H9 (cell line): Measurements from ENCODE around the gene MYT1. TPM values are rescaled to one million over a fixed set of nuclear protein-coding genes. Genes with fewer than 3 reads are reported as not detected.
A peak's percentile ranks its signal among the peaks of the same experiment; 100 is the strongest.

Experiments used
- DNase-seq: peaks from one replicate; pipeline ENCODE4 v3.0.0-alpha.2; 2017
- H2AFZ ChIP-seq: one replicate; pipeline ENCODE4 v1.6.1; 2013; ENCODE audit warnings: mild to moderate bottlenecking, low read length, control low read depth, moderate library complexity
- H2AK5ac ChIP-seq: 2 replicates; pipeline ENCODE4 v1.6.1; 2013; ENCODE audit warnings: low read length, control low read depth, mixed read lengths; ENCODE audit not compliant: insufficient read length
- H2BK120ac ChIP-seq: one replicate; pipeline ENCODE4 v1.6.1; 2013; ENCODE audit warnings: low read depth, mild to moderate bottlenecking, low read length, control low read depth, inconsistent platforms; ENCODE audit not compliant: poor library complexity, severe bottlenecking
- H2BK12ac ChIP-seq: 2 replicates; pipeline ENCODE4 v1.6.1; 2013; ENCODE audit warnings: low read length, control low read depth, mixed read lengths, low read depth; ENCODE audit not compliant: insufficient read length
- H2BK15ac ChIP-seq: 2 replicates; pipeline ENCODE4 v1.6.1; 2013; ENCODE audit warnings: low read depth, low read length, control low read depth
- H2BK20ac ChIP-seq: one replicate; pipeline ENCODE4 v1.6.1; 2013; ENCODE audit warnings: low read depth, mild to moderate bottlenecking, low read length, control low read depth, inconsistent platforms; ENCODE audit not compliant: poor library complexity, severe bottlenecking
- H2BK5ac ChIP-seq: 2 replicates; pipeline ENCODE4 v1.6.1; 2013; ENCODE audit warnings: low read length, control low read depth, mixed read lengths; ENCODE audit not compliant: insufficient read length
- H3K14ac ChIP-seq: 2 replicates; pipeline ENCODE4 v1.6.1; 2013; ENCODE audit warnings: low read length, control low read depth; ENCODE audit not compliant: insufficient read depth
- H3K18ac ChIP-seq: 2 replicates; pipeline ENCODE4 v1.6.1; 2013; ENCODE audit warnings: low read depth, mild to moderate bottlenecking, mixed read lengths, low read length, control low read depth; ENCODE audit not compliant: insufficient read length
- H3K23ac ChIP-seq: 2 replicates; pipeline ENCODE4 v1.6.1; 2013; ENCODE audit warnings: low read length, control low read depth, mixed read lengths, low read depth; ENCODE audit not compliant: insufficient read length
- H3K23me2 ChIP-seq: 2 replicates; pipeline ENCODE4 v1.6.1; 2013; ENCODE audit warnings: low read depth, mild to moderate bottlenecking, mixed read lengths, low read length, control low read depth; ENCODE audit not compliant: insufficient read length, poor library complexity, severe bottlenecking
- H3K27ac ChIP-seq: 2 replicates; pipeline ENCODE4 v1.5.1; 2013; ENCODE audit warnings: low read length, control low read depth, mixed read lengths, low read depth; ENCODE audit not compliant: insufficient read length
- H3K27me3 ChIP-seq: 2 replicates; pipeline ENCODE4 v1.6.1; 2013; ENCODE audit warnings: low read length, control low read depth, inconsistent platforms; ENCODE audit not compliant: insufficient read depth
- H3K4ac ChIP-seq: 2 replicates; pipeline ENCODE4 v1.6.1; 2013; ENCODE audit warnings: low read depth, mild to moderate bottlenecking, control low read depth, inconsistent platforms, low read length, moderate library complexity
- H3K4me1 ChIP-seq: 2 replicates; pipeline ENCODE4 v1.6.1; 2013; ENCODE audit warnings: low read length, control low read depth, inconsistent platforms; ENCODE audit not compliant: insufficient read depth
- H3K4me2 ChIP-seq: 2 replicates; pipeline ENCODE4 v1.6.1; 2013; ENCODE audit warnings: low read length, control low read depth, mixed read lengths; ENCODE audit not compliant: insufficient read length, insufficient read depth
- H3K56ac ChIP-seq: 2 replicates; pipeline ENCODE4 v1.6.1; 2013; ENCODE audit warnings: low read depth, mild to moderate bottlenecking, mixed read lengths, low read length, control low read depth; ENCODE audit not compliant: insufficient read length
- H3K79me1 ChIP-seq: 2 replicates; pipeline ENCODE4 v1.6.1; 2013; ENCODE audit warnings: low read depth, mild to moderate bottlenecking, moderate library complexity, low read length, control low read depth, inconsistent platforms; ENCODE audit not compliant: insufficient read depth, poor library complexity, severe bottlenecking
- H3K79me2 ChIP-seq: 2 replicates; pipeline ENCODE4 v1.6.1; 2013; ENCODE audit warnings: low read length, control low read depth, inconsistent platforms; ENCODE audit not compliant: insufficient read depth
- H3K9ac ChIP-seq: 2 replicates; pipeline ENCODE4 v1.6.1; 2013; ENCODE audit warnings: low read length, control low read depth, mixed read lengths; ENCODE audit not compliant: insufficient read length; ENCODE audit errors: extremely low read depth
- H3K9me3 ChIP-seq: one replicate; pipeline ENCODE4 v1.6.1; 2013; ENCODE audit warnings: low read depth, low read length, inconsistent platforms; ENCODE audit not compliant: control insufficient read depth
- H3T11ph ChIP-seq: one replicate; pipeline ENCODE4 v1.6.1; 2013; ENCODE audit warnings: mild to moderate bottlenecking, low read length, control low read depth, inconsistent platforms
- H4K20me1 ChIP-seq: one replicate; pipeline ENCODE4 v1.6.1; 2013; ENCODE audit not compliant: control insufficient read depth, insufficient read length, insufficient read depth
- H4K5ac ChIP-seq: 2 replicates; pipeline ENCODE4 v1.6.1; 2013; ENCODE audit warnings: low read depth, mild to moderate bottlenecking, mixed read lengths, low read length, control low read depth; ENCODE audit not compliant: insufficient read length
- H4K8ac ChIP-seq: replicated peaks from 2 replicates; pipeline ENCODE4 v1.6.1; 2013; ENCODE audit warnings: low read length, control low read depth, mixed read lengths, low read depth; ENCODE audit not compliant: insufficient read length
- H4K91ac ChIP-seq: 2 replicates; pipeline ENCODE4 v1.6.1; 2013; ENCODE audit warnings: low read depth, mild to moderate bottlenecking, moderate library complexity, mixed read lengths, low read length, control low read depth; ENCODE audit not compliant: insufficient read length
- H3K27ac Mint-ChIP-seq, 3 experiments: 2 replicates in 2 of 3; 3 replicates in 1 of 3; pipeline ENCODE4 v1.8.0; 2020 to 2021; ENCODE audit warnings: mixed read lengths in 3 of 3, mild to moderate bottlenecking in 1 of 3, moderate library complexity in 1 of 3
- H3K27me3 Mint-ChIP-seq: 2 replicates; pipeline ENCODE4 v1.8.0; 2021; ENCODE audit warnings: low read depth, mild to moderate bottlenecking, moderate library complexity, mixed read lengths
- H3K36me3 Mint-ChIP-seq, 3 experiments: 2 replicates in 2 of 3; 3 replicates in 1 of 3; pipeline ENCODE4 v1.8.0; 2020 to 2021; ENCODE audit warnings: low read depth in 3 of 3, mixed read lengths in 3 of 3; ENCODE audit not compliant: insufficient read depth in 1 of 3
- H3K4me1 Mint-ChIP-seq, 2 experiments: 2 replicates each; pipeline ENCODE4 v1.8.0; 2020; ENCODE audit warnings: mixed read lengths in 2 of 2
- H3K4me3 Mint-ChIP-seq, 2 experiments: 2 replicates in 1 of 2; 3 replicates in 1 of 2; pipeline ENCODE4 v1.8.0; 2020 to 2021; ENCODE audit warnings: mild to moderate bottlenecking in 2 of 2, mixed read lengths in 2 of 2, moderate library complexity in 1 of 2
- H3K9me3 Mint-ChIP-seq, 2 experiments: 2 replicates in 1 of 2; 3 replicates in 1 of 2; pipeline ENCODE4 v1.8.0; 2020; ENCODE audit warnings: mild to moderate bottlenecking in 2 of 2, mixed read lengths in 2 of 2, moderate library complexity in 1 of 2
- CTCF ChIP-seq: fragments of 200-600 bp; sonication (generic); conservative IDR thresholded peaks from 3 replicates; pipeline ENCODE4 v1.8.0; 2021; ENCODE audit warnings: antibody characterized with exemption, mild to moderate bottlenecking
- WGBS: extraction: QIAGEN DNeasy Blood & Tissue Kit; methylation state at CpG from one replicate; pipeline ENCODE4 v1.1.7; 2013; ENCODE audit warnings: missing lambda C conversion rate, low lambda C conversion rate, mixed read lengths; ENCODE audit not compliant: insufficient read length; ENCODE audit errors: extremely low coverage; 5-methylcytosine and 5-hydroxymethylcytosine counted together
- total RNA-seq: library from RNA; stranded (reverse); gene quantifications from 2 replicates; pipeline ENCODE4 v1.2.1, GENCODE V29; 2021

Gene MYT1
- total RNA-seq, 1 experiment from 2014 or later: 0.79 TPM

GRCh38 chr20:64180673-64181072 lies 16.4 kb downstream of the MYT1 start:
- H3K27ac Mint-ChIP-seq: peak overlapping the region in 1 of 3 experiments; percentile 31; a peak in 1 of 7 replicates
- no peak for TF ChIP-seq CTCF
- no peak overlapping the region for H4K5ac ChIP-seq
- no peak overlapping the region for H3K9ac ChIP-seq
- no peak overlapping the region for H3K4ac ChIP-seq
- H2BK120ac ChIP-seq: no peak overlapping the region
- peaks cover 39% of the 10 kb centered on the region for H3K27me3 Mint-ChIP-seq
- H2BK5ac ChIP-seq: no peak overlapping the region
- no peaks in the 10 kb centered on the region for H3K9me3 ChIP-seq
- H3K56ac ChIP-seq: no peak overlapping the region
- no peak overlapping the region for H2AK5ac ChIP-seq
- H3K79me2 ChIP-seq: no peaks in the 10 kb centered on the region
- no peak for DNase-seq
- no peak overlapping the region for H3K18ac ChIP-seq
- WGBS: no CpG with 5 or more reads among the region's 7 CpGs
- H3K23me2 ChIP-seq: no peaks in the 10 kb centered on the region
- H3K4me3 Mint-ChIP-seq: no peak overlapping the region
- H3K23ac ChIP-seq: no peak overlapping the region
- H3K4me1 ChIP-seq: no peaks in the 10 kb centered on the region
- no peak overlapping the region for H3K27ac ChIP-seq
- no peak overlapping the region for H3K14ac ChIP-seq
- no peak overlapping the region for H2AFZ ChIP-seq
- H3K36me3 Mint-ChIP-seq: peaks cover 4 to 10% (median 5%) of the 10 kb centered on the region in 3 experiments; a peak in 4 of 7 replicates
- H3T11ph ChIP-seq: no peak overlapping the region
- H3K4me1 Mint-ChIP-seq: peaks cover 20% of the 10 kb centered on the region in 2 experiments
- no peaks in the 10 kb centered on the region for H3K27me3 ChIP-seq
- no peaks in the 10 kb centered on the region for H3K79me1 ChIP-seq
- H3K4me2 ChIP-seq: no peak overlapping the region
- H2BK15ac ChIP-seq: no peak overlapping the region
- H4K20me1 ChIP-seq: no peaks in the 10 kb centered on the region
- H4K8ac ChIP-seq: no peak overlapping the region
- H3K9me3 Mint-ChIP-seq: peaks cover 5 to 9% of the 10 kb centered on the region in 2 experiments
- no peak overlapping the region for H2BK20ac ChIP-seq
- H2BK12ac ChIP-seq: no peak overlapping the region
- H4K91ac ChIP-seq: no peak overlapping the region
